Adipocyte (in vitro differentiated cells): ENCODE data around the gene COX8C.
"Not testable (repeated sequence)": the region's sequence is repeated elsewhere in the genome, so short reads cannot be mapped to it uniquely, and the experiment has no call there.

Experiments
- DNase-seq: peaks from one replicate; pipeline ENCODE4 v3.0.0-alpha.2; 2015; ENCODE audit warnings: low read depth
- H3K27me3 ChIP-seq: replicated peaks from 2 replicates; pipeline ENCODE4 v1.7.0; 2013; ENCODE audit warnings: mild to moderate bottlenecking, low read length, moderate library complexity; ENCODE audit not compliant: control insufficient read depth, insufficient read depth
- H3K36me3 ChIP-seq: 2 replicates; pipeline ENCODE4 v1.7.0; 2013; ENCODE audit warnings: low read length, mild to moderate bottlenecking, moderate library complexity; ENCODE audit not compliant: control insufficient read depth, insufficient read depth, severe bottlenecking
- H3K4me1 ChIP-seq: 2 replicates; pipeline ENCODE4 v1.7.0; 2013; ENCODE audit warnings: mild to moderate bottlenecking, low read length, moderate library complexity; ENCODE audit not compliant: control insufficient read depth, insufficient read depth
- H3K4me3 ChIP-seq: 2 replicates; pipeline ENCODE4 v1.7.0; 2013; ENCODE audit warnings: mild to moderate bottlenecking, low read length, moderate library complexity
- H3K9ac ChIP-seq: 2 replicates; pipeline ENCODE4 v1.7.0; 2013; ENCODE audit warnings: mild to moderate bottlenecking, low read length, moderate library complexity
- H3K9me3 ChIP-seq: 2 replicates; pipeline ENCODE4 v1.7.0; 2013; ENCODE audit warnings: mild to moderate bottlenecking, low read length, moderate library complexity; ENCODE audit not compliant: control insufficient read depth

Gene COX8C

DNA sequence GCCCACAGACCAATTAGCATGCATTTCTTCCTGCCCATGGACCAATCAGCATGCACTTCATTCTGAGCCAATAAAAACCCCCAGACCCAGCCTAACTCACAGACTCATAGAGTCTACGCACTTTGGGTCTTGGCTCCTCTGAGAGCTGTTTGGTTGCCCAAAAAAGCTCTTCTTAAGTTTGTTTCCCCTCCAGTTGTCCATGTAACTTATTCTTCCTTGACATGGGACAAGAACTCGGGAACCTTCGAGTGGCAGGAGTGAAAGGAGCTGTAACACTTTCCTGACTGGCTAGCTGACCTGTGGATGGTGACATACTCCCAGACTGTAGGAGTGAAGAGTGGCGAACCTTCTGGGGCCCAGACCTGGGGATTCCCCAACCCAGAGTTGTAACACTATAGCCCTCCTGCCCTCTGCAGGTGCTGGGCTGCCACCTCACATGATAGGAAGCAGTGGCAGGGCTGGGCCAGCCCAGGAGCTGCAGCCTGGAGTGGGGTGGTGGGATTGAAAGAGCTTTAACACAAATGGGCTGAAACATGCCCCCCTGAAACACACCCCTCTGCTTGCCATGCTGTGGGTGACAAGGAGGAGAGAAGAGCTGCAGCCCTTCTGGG is 9.7 kb upstream of the COX8C start:
- H3K9ac ChIP-seq: no peak overlapping the region
- H3K27me3 ChIP-seq: no peaks in the 10 kb centered on the region
- peaks cover 5% of the 10 kb centered on the region for H3K4me1 ChIP-seq
- no peaks in the 10 kb centered on the region for H3K36me3 ChIP-seq
- peaks cover 3% of the 10 kb centered on the region for H3K9me3 ChIP-seq
- no peak for DNase-seq
- no peak overlapping the region for H3K4me3 ChIP-seq

- Histone ChIP-seq H3K4me1 (peaks cover 5% of the 10 kb centered on the region), H3K36me3 (no peaks in the 10 kb centered on the region), H3K9me3 (peaks cover 3% of the 10 kb centered on the region), H3K9ac (no peak overlapping the region), H3K27me3 (no peaks in the 10 kb centered on the region), H3K4me3 (no peak overlapping the region)
- DNase-seq: no peak
These were observed 9.1 kb upstream of the COX8C start for GRCh38 chr14:93337884-93338283.

- peaks cover 3% of the 10 kb centered on the region for H3K9me3 ChIP-seq
- H3K27me3 ChIP-seq: no peaks in the 10 kb centered on the region
- H3K4me3 ChIP-seq: no peak overlapping the region
- peak; percentile 49 for DNase-seq
- no peak overlapping the region for H3K9ac ChIP-seq
- H3K36me3 ChIP-seq: no peaks in the 10 kb centered on the region
- peaks cover 7% of the 10 kb centered on the region for H3K4me1 ChIP-seq
These were observed 3.7 kb upstream of the COX8C start for GRCh38 chr14:93343266-93343665.

DNA sequence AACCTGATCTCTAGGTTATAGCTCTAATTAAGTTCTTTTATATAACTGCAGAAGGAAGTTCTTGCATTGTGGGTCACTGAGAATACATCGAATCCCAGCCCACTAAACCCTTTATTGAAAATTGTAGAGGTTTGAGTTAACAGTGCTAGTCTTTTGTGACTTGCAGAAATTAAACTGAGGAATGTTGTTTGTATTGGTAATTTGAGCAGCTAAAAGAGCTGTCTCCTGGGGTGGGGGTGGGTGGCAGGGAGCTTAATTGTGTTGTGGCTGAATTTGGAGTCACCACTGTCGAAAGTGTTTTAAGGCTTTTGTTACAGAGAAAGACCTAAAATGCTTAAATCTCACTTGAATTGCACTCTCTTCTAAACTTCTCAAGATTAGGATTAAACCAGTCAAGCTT is 3.2 kb upstream of the COX8C start:
- Histone ChIP-seq H3K9me3 (peaks cover 3% of the 10 kb centered on the region), H3K27me3 (no peaks in the 10 kb centered on the region), H3K4me3 (no peak overlapping the region), H3K4me1 (peaks cover 7% of the 10 kb centered on the region), H3K9ac (no peak overlapping the region), H3K36me3 (no peaks in the 10 kb centered on the region)
- DNase-seq: peak; percentile 15

- H3K36me3 ChIP-seq: no peaks in the 10 kb centered on the region
- DNase-seq: no peak
- H3K4me1 ChIP-seq: peaks cover 7% of the 10 kb centered on the region
- H3K9ac ChIP-seq: no peak overlapping the region
- H3K9me3 ChIP-seq: no peaks in the 10 kb centered on the region
- H3K27me3 ChIP-seq: no peaks in the 10 kb centered on the region
- no peak overlapping the region for H3K4me3 ChIP-seq
These were observed 868 bp downstream of the COX8C start for GRCh38 chr14:93347850-93348249.

DNA sequence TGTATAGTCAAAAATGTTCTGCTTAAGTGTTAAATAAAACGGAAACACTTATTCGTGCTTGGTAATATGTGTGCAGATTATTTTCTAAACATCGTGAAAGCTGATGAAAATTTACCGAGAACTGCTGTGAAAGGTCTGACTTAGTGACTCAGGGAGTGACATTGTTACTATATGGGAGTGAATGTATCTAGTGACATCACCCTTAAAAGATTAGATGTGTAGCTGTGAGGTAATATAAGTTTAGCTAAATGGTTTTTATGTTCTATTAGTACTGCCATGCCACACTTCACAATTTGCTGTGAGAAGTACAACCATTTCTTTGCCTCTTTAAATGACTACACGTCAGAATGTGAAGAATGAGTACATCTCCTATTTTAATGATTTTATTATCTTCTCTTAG is 1.3 kb downstream of the COX8C start:
- no peak for DNase-seq
- Histone ChIP-seq H3K27me3 (no peaks in the 10 kb centered on the region), H3K36me3 (no peaks in the 10 kb centered on the region), H3K9me3 (no peaks in the 10 kb centered on the region), H3K4me1 (peaks cover 7% of the 10 kb centered on the region), H3K4me3 (no peak overlapping the region), H3K9ac (no peak overlapping the region)

DNA sequence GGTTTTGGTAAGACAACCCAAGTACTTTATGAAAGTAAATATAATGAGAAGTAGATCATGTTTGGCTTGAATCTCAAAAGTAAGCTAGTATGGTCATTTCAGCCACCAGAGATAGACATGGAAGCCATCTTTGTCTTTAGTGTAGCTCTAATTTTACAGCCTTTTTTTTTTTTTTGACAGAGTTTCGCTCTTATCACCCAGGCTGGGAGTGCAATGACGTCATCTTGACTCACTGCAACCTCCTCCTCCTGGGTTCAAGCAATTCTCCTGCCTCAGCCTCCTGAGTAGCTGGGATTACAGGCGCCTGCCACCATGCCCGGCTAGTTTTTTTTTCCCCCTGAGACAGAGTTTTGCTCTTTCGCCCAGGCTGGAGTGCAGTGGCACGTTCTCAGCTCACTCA is 7.9 kb downstream of the COX8C start:
- H3K9ac ChIP-seq, DNase-seq, H3K36me3 ChIP-seq, H3K4me3 ChIP-seq, H3K27me3 ChIP-seq, H3K9me3 ChIP-seq, H3K4me1 ChIP-seq: not testable (repeated sequence)

DNA sequence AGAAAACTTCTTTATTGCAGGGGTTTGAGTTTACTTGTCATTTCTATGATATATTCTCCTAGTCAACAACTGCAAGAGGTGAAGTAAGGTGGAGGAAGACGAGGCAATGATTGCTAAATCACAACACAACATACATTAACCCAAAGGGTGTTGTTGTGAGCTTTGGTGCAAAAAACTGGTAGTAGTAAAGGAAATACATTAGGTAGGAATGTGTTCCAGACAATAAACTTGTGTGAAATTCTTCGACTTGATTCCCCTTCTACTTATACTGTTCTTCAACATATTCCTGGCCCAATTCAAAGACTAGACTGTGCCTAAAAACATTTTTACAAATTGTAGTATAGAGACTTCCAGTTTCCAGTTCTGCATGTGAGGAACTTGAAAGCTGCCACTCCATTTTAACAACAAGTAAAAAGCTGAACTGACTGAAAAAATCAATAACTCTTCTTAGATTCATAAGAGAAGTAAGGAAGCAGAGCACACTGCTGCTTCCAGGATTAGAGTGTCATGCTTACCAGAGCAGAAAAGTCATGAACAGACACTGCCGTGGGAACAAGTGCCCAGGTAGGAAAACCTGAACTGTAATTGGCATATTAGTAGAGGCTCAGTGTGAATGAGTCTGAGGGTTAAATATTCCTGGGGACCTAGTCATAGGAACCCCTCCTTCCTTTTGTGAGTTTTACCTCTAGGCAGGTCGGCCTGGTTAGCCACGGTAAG is 22.2 kb downstream of the COX8C start:
- Histone ChIP-seq H3K4me1 (no peaks in the 10 kb centered on the region), H3K4me3 (no peak overlapping the region), H3K27me3 (no peaks in the 10 kb centered on the region), H3K9me3 (no peaks in the 10 kb centered on the region), H3K36me3 (no peaks in the 10 kb centered on the region), H3K9ac (no peak overlapping the region)
- no peak for DNase-seq

- no peaks in the 10 kb centered on the region for H3K36me3 ChIP-seq
- DNase-seq: no peak
- no peak overlapping the region for H3K4me3 ChIP-seq
- no peaks in the 10 kb centered on the region for H3K27me3 ChIP-seq
- H3K9me3 ChIP-seq: no peaks in the 10 kb centered on the region
- no peaks in the 10 kb centered on the region for H3K4me1 ChIP-seq
- no peak overlapping the region for H3K9ac ChIP-seq
These were observed 22.8 kb downstream of the COX8C start for GRCh38 chr14:93369713-93370266.

- H3K9ac ChIP-seq: no peak overlapping the region
- H3K27me3 ChIP-seq: peaks cover 3% of the 10 kb centered on the region
- H3K9me3 ChIP-seq: no peaks in the 10 kb centered on the region
- no peaks in the 10 kb centered on the region for H3K4me1 ChIP-seq
- DNase-seq: no peak
- H3K4me3 ChIP-seq: no peak overlapping the region
- H3K36me3 ChIP-seq: no peaks in the 10 kb centered on the region
These were observed 28.7 kb downstream of the COX8C start for GRCh38 chr14:93375673-93376156.

DNA sequence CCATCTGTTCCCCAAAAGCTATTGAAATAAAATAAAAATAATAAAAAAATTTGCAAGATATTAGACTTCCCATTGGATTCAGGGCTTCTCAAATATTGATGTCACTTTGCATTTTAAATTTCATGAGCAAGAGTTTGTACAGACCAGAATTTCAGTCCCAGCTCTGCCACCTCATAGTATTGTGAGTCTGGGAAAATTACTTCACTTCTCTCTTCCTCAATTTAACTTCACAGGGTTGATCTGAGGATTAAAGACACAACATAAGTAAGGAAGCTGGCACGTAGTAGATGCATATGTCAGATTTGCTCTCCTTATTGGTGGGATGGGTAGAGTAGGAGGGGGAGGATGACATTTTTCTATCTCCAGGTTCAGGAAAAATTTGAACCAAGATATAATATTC is 32.8 kb downstream of the COX8C start:
- H3K27me3 ChIP-seq: peaks cover 11% of the 10 kb centered on the region
- no peaks in the 10 kb centered on the region for H3K36me3 ChIP-seq
- H3K4me3 ChIP-seq: no peak overlapping the region
- H3K4me1 ChIP-seq: no peaks in the 10 kb centered on the region
- H3K9ac ChIP-seq: no peak overlapping the region
- no peak for DNase-seq
- H3K9me3 ChIP-seq: no peaks in the 10 kb centered on the region
